Uterus (tissue), 2 donors: ENCODE data around the gene VAT1L.

Experiments used
- CTCF ChIP-seq, 4 experiments: fragments of 200-600 bp in 2 of 4; fragments of 450-650 bp in 2 of 4; sonication (generic) in 2 of 4; IDR thresholded peaks; one replicate each; pipeline ENCODE4 v1.5.1; 2016 to 2019; ENCODE audit warnings: antibody characterized with exemption in 4 of 4, mild to moderate bottlenecking in 2 of 4, moderate library complexity in 1 of 4
- POLR2A ChIP-seq, 2 donors: fragments of 450-650 bp; IDR thresholded peaks; one replicate each; pipeline ENCODE4 v1.6.1; 2016; ENCODE audit warnings: antibody characterized with exemption in 2 of 2, mild to moderate bottlenecking in 1 of 2, moderate library complexity in 1 of 2

- TF ChIP-seq POLR2A (IDR thresholded peaks at IDR 0.05), result no peak
- no peak for TF ChIP-seq CTCF (IDR thresholded peaks at IDR 0.05)
These were observed 140.6 kb downstream of the VAT1L start for GRCh38 chr16:77929004-77929403.
